Measurements from ENCODE around the gene SPECC1L.

GRCh38 chr22:24233235-24233634 lies 37.4 kb upstream of the SPECC1L start:
- TF ChIP-seq CTCF (IDR thresholded peaks at IDR 0.05): no peak
- no peak for TF ChIP-seq POLR2A (IDR thresholded peaks at IDR 0.05)
- TF ChIP-seq POLR2AphosphoS5 (IDR thresholded peaks at IDR 0.05): no peak
